ENCODE results near the gene SETD2.

DNA sequence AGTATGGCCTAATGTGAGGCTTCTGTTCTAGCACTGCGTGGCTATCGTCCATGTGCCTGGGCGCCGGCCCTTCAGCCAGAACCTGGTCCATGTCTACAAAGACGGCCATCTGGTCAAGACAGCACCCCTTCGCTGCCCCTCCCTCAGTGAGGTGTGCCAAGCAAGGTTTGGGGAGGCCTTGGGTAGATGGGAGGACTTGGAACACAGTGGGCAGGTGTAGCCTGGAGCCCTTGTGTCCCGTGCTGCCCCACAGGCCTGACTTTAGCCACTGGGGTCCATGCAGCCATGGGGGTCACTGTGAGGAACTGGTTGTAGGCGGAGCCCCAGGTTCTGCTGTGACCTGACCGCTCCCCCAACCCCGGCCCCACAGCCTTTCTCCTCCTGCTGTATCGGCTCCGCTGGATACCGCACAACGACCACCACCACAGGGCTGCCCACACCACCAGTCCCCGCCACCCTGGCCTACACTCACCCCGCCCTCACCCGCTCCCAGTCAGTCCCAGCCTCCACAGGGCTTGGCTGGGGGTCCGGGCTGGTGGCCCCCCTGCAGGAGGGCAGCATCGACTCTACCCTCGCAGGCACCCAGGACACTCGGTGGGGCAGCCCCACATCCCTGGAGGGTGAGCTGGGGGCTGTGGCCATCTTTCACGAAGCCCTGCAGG, 167.9 kb downstream of the SETD2 start:
- no peak for TF ChIP-seq POLR2A (IDR thresholded peaks at IDR 0.05)
- TF ChIP-seq, protein P1, sequence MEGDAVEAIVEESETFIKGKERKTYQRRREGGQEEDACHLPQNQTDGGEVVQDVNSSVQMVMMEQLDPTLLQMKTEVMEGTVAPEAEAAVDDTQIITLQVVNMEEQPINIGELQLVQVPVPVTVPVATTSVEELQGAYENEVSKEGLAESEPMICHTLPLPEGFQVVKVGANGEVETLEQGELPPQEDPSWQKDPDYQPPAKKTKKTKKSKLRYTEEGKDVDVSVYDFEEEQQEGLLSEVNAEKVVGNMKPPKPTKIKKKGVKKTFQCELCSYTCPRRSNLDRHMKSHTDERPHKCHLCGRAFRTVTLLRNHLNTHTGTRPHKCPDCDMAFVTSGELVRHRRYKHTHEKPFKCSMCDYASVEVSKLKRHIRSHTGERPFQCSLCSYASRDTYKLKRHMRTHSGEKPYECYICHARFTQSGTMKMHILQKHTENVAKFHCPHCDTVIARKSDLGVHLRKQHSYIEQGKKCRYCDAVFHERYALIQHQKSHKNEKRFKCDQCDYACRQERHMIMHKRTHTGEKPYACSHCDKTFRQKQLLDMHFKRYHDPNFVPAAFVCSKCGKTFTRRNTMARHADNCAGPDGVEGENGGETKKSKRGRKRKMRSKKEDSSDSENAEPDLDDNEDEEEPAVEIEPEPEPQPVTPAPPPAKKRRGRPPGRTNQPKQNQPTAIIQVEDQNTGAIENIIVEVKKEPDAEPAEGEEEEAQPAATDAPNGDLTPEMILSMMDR (IDR thresholded peaks at IDR 0.05 in 8 of 11, conservative IDR thresholded peaks at IDR 0.05 in 3 of 11): no peak
- peak in 1 of 3 donors; percentile 52 for TF ChIP-seq POLR2AphosphoS5 (IDR thresholded peaks at IDR 0.05)
